ENCODE results near the gene ZDHHC8.

ZDHHC8 gene

GRCh38 chr22:20172141-20172613 lies 40.6 kb downstream of the ZDHHC8 start:
- no peak overlapping the region for H3K4me3 ChIP-seq (ENCODE audit: low read depth, low read length)
- DNase-seq (ENCODE audit: low read depth) = no peak
- TF ChIP-seq CTCF (IDR thresholded peaks at IDR 0.05; ENCODE audit: low read depth, low read length) (no peak), MYC (IDR thresholded peaks at IDR 0.05; ENCODE audit: low read depth, low read length) (no peak), POLR2A (IDR thresholded peaks at IDR 0.05; ENCODE audit: extremely low read depth, insufficient read length) (no peak)
- TF ChIP-seq, protein P1, sequence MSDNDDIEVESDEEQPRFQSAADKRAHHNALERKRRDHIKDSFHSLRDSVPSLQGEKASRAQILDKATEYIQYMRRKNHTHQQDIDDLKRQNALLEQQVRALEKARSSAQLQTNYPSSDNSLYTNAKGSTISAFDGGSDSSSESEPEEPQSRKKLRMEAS (IDR thresholded peaks at IDR 0.05; ENCODE audit: low read depth, low read length) = no peak

DNA sequence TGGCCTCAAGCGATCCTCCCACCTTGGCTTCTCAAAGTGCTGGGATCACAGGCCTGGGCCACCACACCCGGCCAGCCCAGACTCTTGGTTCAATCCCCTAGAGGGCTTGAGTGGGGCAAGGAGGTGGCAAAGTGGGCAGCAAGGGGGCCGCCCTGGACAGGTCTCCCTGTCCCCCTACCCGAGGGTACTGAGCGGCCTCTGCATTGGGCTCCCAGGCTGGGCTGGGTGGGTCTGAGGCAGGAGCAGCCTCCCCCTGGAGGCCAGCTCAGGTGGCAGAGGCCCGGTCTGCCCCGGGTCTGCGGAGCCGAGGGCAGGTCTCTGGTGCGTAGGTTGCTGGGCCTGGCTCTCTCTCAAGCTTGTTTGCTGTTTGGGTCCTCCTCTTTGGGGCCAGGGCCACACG lies 41.6 kb downstream of the ZDHHC8 start:
- TF ChIP-seq MYC (IDR thresholded peaks at IDR 0.05; ENCODE audit: low read depth, low read length) (no peak), CTCF (IDR thresholded peaks at IDR 0.05; ENCODE audit: low read depth, low read length) (no peak)
- no peak overlapping the region for H3K4me3 ChIP-seq (ENCODE audit: low read depth, low read length)
- DNase-seq (ENCODE audit: low read depth) = no peak

- H3K4me3 ChIP-seq (ENCODE audit: low read depth, low read length) = no peak overlapping the region
- DNase-seq (ENCODE audit: low read depth) = no peak
- TF ChIP-seq, protein P1 (IDR thresholded peaks at IDR 0.05; ENCODE audit: low read depth, low read length) = no peak
- TF ChIP-seq POLR2A (IDR thresholded peaks at IDR 0.05; ENCODE audit: extremely low read depth, insufficient read length) (no peak), MYC (IDR thresholded peaks at IDR 0.05; ENCODE audit: low read depth, low read length) (no peak), CTCF (IDR thresholded peaks at IDR 0.05; ENCODE audit: low read depth, low read length) (no peak)
Observed at GRCh38 chr22:20173772-20174171, 42.2 kb downstream of the ZDHHC8 start.

DNA sequence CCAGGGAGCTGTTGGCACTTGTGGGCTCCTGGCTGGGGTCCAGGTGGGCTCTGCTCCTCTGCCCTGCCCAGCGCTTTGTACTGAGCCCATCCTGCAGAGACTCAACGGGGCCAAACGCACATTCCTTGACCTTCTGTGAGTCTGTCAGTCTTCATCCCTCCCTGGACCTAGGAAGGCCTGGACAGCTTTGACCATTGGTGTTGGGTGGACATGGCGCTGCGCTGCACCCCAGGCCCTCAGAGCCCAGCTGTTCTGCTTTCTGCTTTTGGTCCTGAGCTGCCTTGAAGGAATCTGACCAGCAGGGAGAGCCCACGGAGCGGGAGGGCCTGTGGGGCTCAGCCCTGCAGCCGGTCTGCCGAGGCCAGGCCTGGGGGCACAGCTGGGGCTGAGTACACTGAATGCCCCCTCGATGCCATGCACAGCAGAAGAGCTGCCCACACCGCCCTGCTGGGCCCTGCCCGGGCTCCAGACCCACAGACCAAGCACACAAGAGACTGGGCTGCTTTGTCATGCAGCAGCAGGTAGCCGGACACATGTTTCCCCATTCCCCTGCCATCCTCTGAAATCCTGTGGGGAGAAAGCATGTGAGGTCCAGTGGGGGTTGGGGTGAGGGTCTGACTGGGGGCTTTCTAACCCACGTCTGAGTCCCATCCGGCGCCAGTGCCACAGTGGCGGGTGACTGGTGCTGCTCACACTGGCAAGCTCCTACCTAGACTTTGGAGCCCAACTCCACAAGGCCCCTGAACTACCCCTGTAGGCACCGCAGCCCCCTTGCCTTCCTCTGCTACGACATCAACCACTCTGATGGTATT lies 43.4 kb downstream of the ZDHHC8 start:
- TF ChIP-seq MYC (IDR thresholded peaks at IDR 0.05; ENCODE audit: low read depth, low read length) (no peak), CTCF (IDR thresholded peaks at IDR 0.05; ENCODE audit: low read depth, low read length) (peak; percentile 13), POLR2A (IDR thresholded peaks at IDR 0.05; ENCODE audit: extremely low read depth, insufficient read length) (no peak)
- TF ChIP-seq, protein P1 (IDR thresholded peaks at IDR 0.05; ENCODE audit: low read depth, low read length) = no peak
- DNase-seq (ENCODE audit: low read depth) = peak; percentile 32
- H3K4me3 ChIP-seq (ENCODE audit: low read depth, low read length) = no peak overlapping the region

DNA sequence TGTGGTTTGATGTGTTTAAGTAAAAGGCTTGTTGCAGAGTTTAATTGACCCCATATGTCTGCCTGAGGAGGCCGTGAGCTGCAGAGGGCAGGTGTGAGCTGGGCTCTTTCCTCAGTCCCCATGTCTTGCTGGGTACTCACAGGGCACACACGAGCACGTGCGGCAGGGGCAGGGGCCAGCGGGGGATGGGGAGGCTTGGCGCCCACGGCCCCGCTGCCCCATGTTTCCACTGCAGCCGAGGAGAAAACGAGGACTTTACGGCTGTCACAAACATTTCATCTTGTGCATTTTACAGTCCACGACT lies 43.9 kb downstream of the ZDHHC8 start:
- DNase-seq (ENCODE audit: low read depth) = peak; percentile 34
- no peak overlapping the region for H3K4me3 ChIP-seq (ENCODE audit: low read depth, low read length)

More for the DNA sequence above, 43.9 kb downstream of the ZDHHC8 start:
- TF ChIP-seq CTCF (IDR thresholded peaks at IDR 0.05; ENCODE audit: low read depth, low read length) (no peak), MYC (IDR thresholded peaks at IDR 0.05; ENCODE audit: low read depth, low read length) (no peak), POLR2A (IDR thresholded peaks at IDR 0.05; ENCODE audit: extremely low read depth, insufficient read length) (no peak)
- TF ChIP-seq, protein P1 (IDR thresholded peaks at IDR 0.05; ENCODE audit: low read depth, low read length) = no peak
